ENCODE measurements around the gene ADAMTSL2.

ADAMTSL2 gene

GRCh38 chr9:133581513-133582343 is 47.2 kb downstream of the ADAMTSL2 start:
- no peak for TF ChIP-seq JUND (IDR thresholded peaks at IDR 0.05; ENCODE audit: low read depth)
- in situ Hi-C loops (cut with HindIII; ENCODE audit: low pct_unique_long_range_greater_than_20kb, low sequenced_read_pairs): no loop called here
- DNase-seq (ENCODE audit: low read depth in 1 of 2, low spot score in 1 of 2): no peak

- TF ChIP-seq JUND (IDR thresholded peaks at IDR 0.05; ENCODE audit: low read depth): no peak
- in situ Hi-C loops (cut with HindIII; ENCODE audit: low pct_unique_long_range_greater_than_20kb, low sequenced_read_pairs): no loop called here
- no peak for DNase-seq (ENCODE audit: low read depth in 1 of 2, low spot score in 1 of 2)
Measured at GRCh38 chr9:133582501-133583045, 48.1 kb downstream of the ADAMTSL2 start.

GRCh38 chr9:133583111-133583510 is 48.6 kb downstream of the ADAMTSL2 start:
- no peak for TF ChIP-seq JUND (IDR thresholded peaks at IDR 0.05; ENCODE audit: low read depth)
- DNase-seq (ENCODE audit: low read depth in 1 of 2, low spot score in 1 of 2): no peak
- in situ Hi-C loops (cut with HindIII; ENCODE audit: low pct_unique_long_range_greater_than_20kb, low sequenced_read_pairs): no loop called here

- no peak for DNase-seq (ENCODE audit: low read depth in 1 of 2, low spot score in 1 of 2)
- no peak for TF ChIP-seq JUND (IDR thresholded peaks at IDR 0.05; ENCODE audit: low read depth)
- in situ Hi-C loops (cut with HindIII; ENCODE audit: low pct_unique_long_range_greater_than_20kb, low sequenced_read_pairs): no loop called here
Measured at GRCh38 chr9:133583586-133583985, 49.1 kb downstream of the ADAMTSL2 start.

- in situ Hi-C loops (cut with HindIII; ENCODE audit: low pct_unique_long_range_greater_than_20kb, low sequenced_read_pairs): no loop called here
- TF ChIP-seq JUND (IDR thresholded peaks at IDR 0.05; ENCODE audit: low read depth): no peak
- no peak for DNase-seq (ENCODE audit: low read depth in 1 of 2, low spot score in 1 of 2)
Measured at GRCh38 chr9:133584167-133584558, 49.7 kb downstream of the ADAMTSL2 start.

- DNase-seq (ENCODE audit: low read depth in 1 of 2, low spot score in 1 of 2): no peak
- in situ Hi-C loops (cut with HindIII; ENCODE audit: low pct_unique_long_range_greater_than_20kb, low sequenced_read_pairs): no loop called here
- TF ChIP-seq JUND (IDR thresholded peaks at IDR 0.05; ENCODE audit: low read depth): no peak
Measured at GRCh38 chr9:133584559-133585476, 50.3 kb downstream of the ADAMTSL2 start.

- in situ Hi-C loops (cut with HindIII; ENCODE audit: low pct_unique_long_range_greater_than_20kb, low sequenced_read_pairs): no loop called here
- DNase-seq (ENCODE audit: low read depth in 1 of 2, low spot score in 1 of 2): no peak
- no peak for TF ChIP-seq JUND (IDR thresholded peaks at IDR 0.05; ENCODE audit: low read depth)
Measured at GRCh38 chr9:133585481-133586351, 51.2 kb downstream of the ADAMTSL2 start.

GRCh38 chr9:133587051-133587450 is 52.5 kb downstream of the ADAMTSL2 start:
- TF ChIP-seq JUND (IDR thresholded peaks at IDR 0.05; ENCODE audit: low read depth): no peak
- in situ Hi-C loops (cut with HindIII; ENCODE audit: low pct_unique_long_range_greater_than_20kb, low sequenced_read_pairs): no loop called here
- DNase-seq (ENCODE audit: low read depth in 1 of 2, low spot score in 1 of 2): no peak

GRCh38 chr9:133587466-133587865 is 53.0 kb downstream of the ADAMTSL2 start:
- in situ Hi-C loops (cut with HindIII; ENCODE audit: low pct_unique_long_range_greater_than_20kb, low sequenced_read_pairs): no loop called here
- no peak for DNase-seq (ENCODE audit: low read depth in 1 of 2, low spot score in 1 of 2)
- no peak for TF ChIP-seq JUND (IDR thresholded peaks at IDR 0.05; ENCODE audit: low read depth)

- DNase-seq (ENCODE audit: low read depth in 1 of 2, low spot score in 1 of 2): no peak
- in situ Hi-C loops (cut with HindIII; ENCODE audit: low pct_unique_long_range_greater_than_20kb, low sequenced_read_pairs): no loop called here
- no peak for TF ChIP-seq JUND (IDR thresholded peaks at IDR 0.05; ENCODE audit: low read depth)
Measured at GRCh38 chr9:133589454-133590227, 55.1 kb downstream of the ADAMTSL2 start.

- no peak for DNase-seq (ENCODE audit: low read depth in 1 of 2, low spot score in 1 of 2)
- no peak for TF ChIP-seq JUND (IDR thresholded peaks at IDR 0.05; ENCODE audit: low read depth)
- in situ Hi-C loops (cut with HindIII; ENCODE audit: low pct_unique_long_range_greater_than_20kb, low sequenced_read_pairs): no loop called here
Measured at GRCh38 chr9:133590231-133590855, 55.8 kb downstream of the ADAMTSL2 start.
